NOMO-1 treated with dmso at 0.1 percent for 144 hours (cell line): ENCODE measurements around the gene TPRKB.
"Not testable (repeated sequence)": the region's sequence is repeated elsewhere in the genome, so short reads cannot be mapped to it uniquely, and the experiment has no call there.

ENCODE experiments used
- DNase-seq: peaks from one replicate; lab custom pipeline; 2025; ENCODE audit not compliant: unreplicated experiment; lab: John Stamatoyannopoulos, UW

Gene TPRKB

DNA sequence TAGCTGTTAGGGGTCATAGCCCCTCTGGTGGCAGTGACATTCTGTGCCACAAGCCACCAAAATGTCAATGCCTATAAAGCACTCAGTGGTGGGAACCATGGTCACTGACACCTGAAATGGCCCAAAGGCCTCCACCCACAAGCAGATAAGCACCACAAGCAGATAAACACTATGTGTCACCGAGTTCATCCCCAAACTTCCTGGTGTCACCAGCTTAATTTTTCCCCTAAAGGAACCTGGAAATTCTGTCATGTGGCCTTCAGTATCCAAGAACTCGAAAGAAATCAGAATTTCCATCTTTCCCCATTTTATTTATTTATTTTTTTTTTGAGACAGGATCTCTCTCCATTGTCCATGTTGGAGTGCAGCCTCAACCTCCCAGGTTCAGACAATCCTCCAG is 3.6 kb upstream of the TPRKB start:
- no peak for DNase-seq

DNA sequence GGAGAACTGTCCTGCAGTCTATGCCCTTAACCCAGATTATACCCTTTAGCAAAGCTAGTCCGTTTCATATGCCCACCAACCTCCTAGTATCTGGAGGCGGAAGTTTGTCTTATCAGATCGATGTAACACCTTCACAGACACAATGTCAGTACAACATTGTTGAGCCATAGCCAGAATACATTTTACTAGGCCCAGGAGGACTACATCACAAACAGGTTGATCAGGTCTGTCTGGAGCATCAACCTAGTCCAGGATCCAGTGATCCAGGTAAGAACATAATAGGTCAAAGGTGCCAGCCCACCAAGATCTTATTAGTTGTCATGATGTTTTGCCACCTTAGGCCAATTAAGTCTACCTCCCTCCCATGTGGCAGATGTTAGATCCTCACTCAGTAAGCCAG is 2.0 kb upstream of the TPRKB start:
- DNase-seq: no peak

DNA sequence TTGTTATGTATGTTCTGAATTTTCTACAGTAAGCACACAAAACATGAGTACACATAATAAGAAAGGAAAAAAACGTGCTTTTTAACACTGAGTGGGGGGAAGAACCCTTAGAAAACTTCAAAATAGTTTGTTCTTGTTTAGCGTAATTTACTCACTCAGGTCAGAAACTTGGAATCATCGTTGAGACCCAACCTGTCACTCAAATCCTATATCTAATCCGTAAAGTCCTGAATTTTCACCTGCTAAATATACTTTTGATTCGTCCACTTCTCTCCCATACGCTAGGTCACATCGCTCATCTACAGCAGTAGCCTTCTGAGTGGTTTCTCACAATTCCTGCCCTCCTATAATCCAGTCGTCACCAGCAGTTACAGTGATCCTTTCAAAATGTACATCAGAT is 767 bp downstream of the TPRKB start:
- no peak for DNase-seq

DNA sequence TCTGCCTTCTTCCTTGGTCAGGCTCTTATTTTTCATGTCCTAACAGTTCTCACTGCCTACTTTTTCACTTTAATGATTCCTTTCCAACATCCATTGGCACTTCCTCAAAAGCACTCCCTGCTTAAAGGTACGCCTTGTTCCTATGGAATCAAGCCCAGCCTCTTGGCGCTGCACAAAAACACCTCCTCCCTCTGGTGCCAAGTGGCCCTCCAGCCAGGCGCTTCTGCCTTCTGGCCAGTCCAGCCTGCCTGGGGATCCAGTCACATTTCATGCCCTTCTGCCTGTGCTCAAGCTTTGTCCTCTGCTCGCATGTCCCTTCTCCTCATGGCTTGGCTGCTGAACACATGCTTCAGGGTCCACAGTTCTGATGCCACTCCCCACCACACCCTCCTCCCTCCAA is 6.3 kb downstream of the TPRKB start:
- DNase-seq: no peak

DNA sequence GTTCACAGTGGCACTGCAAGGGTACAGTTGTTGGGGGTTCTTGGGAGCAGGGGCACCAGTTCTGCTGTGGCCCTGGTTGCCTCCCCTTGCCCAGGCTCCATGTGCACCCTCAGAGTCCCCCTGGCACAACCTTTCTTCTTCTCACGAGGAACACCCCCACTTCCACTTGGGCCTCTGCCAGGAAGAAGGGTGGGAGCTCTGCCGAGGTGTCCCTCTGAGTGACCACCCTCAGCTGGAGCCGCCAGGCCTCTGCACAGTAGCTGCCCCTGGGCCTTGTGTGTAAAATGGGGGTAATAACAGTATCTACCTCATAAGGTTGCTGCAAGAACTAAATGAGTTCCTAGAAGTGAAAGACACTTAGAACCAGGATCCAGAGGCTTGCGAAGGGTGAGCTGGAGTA is 8.4 kb downstream of the TPRKB start:
- no peak for DNase-seq

DNA sequence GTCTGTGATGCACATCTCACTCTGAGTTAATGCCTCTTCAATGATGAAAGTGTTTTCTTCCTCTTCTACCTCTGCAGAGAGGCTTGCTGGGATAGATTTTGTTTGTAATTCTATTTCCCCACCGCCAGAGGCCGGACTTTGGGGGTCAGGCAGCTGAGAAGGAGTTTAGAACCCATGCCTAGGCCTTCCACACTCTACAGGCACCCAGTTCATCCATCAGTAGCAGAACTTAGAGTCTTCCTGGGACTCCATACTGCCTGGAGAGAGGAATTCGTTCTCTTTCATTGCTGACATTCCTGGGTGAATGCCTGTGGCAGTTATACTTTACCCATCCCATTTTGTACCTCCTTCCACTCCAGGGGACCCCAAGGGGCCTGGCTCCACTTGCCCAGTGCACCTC is 9.1 kb downstream of the TPRKB start:
- no peak for DNase-seq

DNA sequence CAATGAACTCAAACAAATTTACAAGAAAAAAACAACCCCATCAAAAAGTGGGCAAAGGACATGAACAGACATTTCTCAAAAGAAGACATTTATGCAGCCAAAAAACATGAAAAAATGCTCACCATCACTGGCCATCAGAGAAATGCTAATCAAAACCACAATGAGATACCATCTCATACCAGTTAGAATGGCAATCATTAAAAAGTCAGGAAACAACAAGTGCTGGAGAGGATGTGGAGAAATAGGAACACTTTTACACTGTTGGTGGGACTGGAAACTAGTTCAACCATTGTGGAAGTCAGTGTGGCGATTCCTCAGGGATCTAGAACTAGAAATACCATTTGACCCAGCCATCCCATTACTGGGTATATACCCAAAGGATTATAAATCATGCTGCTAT is 10.5 kb downstream of the TPRKB start:
- not testable (repeated sequence) for DNase-seq

DNA sequence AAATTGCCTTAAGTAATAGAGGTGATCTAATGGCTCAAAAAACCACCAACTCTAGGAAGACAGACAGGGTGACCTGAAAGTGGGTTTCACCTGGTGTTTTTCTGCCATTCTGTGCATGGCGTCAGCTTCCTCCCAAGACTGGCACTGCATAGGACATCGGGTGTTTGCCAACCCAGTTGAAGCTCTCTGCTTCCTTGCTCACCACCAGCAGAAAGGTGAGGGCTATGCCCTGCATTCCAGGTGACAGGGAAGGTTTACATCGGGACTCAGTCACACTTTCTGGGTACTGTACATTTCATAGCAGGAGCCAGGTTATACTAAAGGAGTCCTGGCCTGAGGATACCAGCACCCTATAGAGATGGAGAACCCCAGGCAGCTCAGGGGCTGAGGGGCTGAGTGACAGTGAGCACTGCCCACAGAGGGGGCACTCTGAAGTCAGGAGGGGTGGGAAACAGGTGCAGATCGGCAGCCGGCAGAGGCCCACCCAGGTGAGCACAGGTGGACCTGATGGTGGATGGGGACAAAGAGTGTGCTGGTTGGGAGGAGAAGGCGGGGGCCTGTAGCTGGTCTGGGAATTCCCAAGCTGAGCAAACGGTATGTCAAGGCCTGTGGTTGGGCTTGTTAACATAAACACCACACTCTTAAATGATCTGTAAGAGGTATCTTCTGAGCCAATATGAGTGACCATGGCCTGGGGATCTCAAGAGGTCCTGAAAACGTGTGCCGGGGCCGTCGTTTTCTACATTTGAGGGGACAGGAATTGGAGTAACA is 18.1 kb downstream of the TPRKB start:
- no peak for DNase-seq

DNA sequence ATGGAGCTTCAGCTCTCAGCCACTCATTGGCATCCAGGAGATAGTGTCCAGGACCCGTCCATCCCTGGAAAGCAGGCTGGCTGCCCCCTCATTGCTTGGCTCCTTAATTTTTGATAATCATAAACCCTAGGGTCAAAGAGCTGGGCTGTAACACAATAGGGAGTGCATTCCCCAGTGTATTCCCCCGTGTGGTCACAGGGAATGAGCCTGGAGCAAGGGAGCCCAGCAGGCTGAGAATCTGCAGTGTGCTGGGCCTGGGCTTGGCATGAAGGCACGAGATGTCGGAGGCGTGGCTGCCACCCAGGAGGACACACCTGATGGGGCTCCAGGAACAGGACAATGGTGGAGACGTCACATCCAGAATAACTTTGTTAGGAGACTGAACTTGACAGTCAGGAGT is 18.7 kb downstream of the TPRKB start:
- no peak for DNase-seq

DNA sequence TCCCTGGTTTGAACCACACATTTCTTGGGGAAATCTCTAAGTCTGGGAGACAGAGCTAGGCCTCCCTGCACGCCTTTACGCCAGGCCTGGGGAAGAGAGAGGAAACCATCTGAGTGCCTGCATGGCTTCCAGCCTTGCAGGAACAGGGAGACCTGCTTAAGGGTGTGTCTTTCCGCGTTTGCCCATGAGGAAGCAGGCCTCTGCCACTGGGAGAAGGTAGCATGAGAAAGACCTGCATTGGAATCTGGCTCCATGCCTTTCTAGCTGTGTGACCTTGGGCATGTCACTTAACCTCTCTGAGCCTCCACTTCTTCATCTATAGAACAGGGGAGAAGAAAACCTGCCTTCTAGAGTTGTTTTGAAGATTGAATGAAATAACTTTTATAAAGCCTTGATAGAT is 19.4 kb downstream of the TPRKB start:
- DNase-seq: not testable (repeated sequence)

DNA sequence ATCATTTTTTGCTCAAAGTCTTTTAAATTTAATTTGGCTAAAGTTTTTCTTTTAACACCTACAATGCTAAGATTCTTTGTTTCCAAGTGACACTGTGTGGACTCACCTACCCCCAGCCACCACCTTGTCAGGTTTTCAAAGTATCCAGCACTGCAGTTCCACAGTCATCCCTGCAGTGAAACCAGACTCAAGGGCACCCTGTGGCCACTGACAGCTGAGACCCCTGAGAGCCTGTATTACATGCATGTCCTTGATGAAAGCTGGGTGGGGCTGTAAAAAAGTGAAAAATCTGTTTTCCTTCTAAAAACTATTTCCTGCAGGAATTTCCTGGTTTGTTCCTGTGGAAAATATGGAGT is 19.9 kb downstream of the TPRKB start:
- no peak for DNase-seq

DNA sequence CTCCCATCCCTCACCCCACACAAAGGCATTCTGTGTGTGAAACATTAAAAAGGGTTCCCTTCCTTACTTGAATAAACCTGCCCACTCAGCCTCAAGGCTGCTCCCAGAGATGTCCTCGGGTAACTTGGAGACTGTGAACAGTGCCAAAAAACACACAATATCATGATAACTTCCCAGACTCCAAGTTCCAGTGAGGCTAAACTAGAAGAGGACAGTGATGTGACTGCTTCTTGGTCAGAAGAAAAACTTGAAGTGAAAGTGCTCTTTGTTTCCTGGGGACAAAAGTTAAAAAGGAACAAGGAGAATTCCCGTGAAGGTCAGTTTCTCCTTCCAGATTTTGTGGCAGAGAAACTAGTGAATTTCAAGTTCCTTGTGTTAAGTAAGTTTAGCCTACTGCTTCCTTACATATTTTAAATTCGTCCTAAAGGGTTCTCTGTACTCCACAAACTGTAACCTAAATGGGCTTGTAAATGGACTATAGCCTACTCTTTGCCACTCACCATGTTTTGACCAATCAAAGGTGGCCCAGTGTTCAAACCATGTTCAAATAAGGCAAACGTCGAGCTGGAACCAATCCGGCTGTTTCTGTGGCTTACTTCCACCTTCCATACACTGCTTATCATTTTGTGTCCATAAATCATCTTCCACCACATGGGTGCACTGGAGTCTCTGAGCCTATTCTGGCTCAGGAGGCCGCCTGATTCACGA is 20.4 kb downstream of the TPRKB start:
- DNase-seq: peak; percentile 49

DNA sequence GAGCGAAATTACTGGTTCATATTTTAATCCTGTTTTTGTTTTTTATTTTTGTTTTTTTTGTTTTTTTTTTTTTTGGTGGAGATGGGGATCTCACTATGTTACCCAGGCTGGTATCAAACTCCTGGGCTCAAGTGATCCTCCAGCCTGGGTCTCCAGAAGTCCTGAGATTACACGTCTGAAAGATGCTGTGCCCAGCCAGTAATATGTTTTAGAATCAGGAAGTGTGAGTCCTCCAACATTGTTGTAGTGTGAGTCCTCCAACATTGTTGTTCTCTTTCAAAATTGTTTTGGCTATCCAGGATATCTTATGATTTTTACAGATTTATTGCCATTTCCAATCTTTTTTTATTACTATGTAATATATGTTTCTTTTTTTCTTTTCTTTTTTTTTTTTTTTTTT is 23.1 kb downstream of the TPRKB start:
- DNase-seq: no peak

DNA sequence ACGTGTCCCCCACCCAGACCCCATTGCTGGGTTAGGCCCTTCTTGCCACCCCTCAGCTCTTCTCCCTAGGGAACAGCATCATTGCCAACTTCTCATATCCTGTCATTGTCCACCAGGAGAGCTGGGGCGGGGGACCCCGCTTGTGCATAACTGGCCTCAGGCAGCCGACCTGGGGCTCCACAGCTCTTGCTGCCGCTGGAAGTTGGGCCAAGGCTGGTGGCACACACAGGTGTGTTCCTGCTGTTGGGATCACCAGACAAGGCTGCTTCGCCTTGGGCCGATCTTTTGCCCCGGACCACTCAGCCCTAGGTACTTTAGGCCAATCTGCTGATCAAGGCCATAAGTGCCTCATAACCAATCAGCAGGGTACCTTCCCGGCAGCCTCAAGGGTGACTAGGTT is 28.6 kb downstream of the TPRKB start:
- no peak for DNase-seq

DNA sequence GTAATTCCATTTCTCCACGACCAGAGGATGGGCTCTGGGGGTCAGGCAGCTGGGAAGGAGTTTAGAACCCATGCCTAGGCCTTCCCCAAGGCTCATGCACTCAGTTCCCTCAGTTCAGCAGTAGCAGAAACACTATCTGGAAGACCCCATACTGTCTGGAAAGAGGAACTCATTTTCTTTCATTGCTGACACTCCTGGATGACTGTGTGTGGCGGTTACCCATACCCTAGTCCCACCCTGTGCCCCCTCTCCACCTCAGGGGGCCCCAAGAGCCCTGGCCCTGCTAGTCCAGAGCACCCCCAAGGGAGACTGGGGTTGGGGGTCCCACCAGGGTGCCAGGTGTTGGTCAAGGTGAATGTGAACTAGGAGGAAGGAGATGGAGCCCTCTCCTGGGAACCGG is 29.5 kb downstream of the TPRKB start:
- no peak for DNase-seq

DNA sequence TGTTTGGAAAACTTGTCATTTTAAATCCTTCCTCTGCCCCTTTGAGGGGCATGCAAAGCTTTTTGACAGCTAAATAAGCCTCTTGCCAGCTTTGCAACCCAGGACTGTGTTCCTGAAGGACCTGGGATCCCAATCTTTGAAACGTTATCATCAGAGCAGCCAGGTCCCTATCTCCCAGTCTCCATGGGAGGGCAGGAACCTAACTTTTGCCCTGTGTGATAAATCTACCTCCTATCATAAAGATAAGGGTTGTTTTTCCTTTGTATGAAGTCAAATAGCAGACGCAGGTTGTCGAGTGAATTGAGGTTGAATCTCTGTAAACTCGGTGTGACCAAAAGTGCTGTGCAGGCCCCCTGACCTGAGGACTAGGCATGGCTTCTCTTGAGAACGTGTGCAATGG is 30.1 kb downstream of the TPRKB start:
- no peak for DNase-seq

DNA sequence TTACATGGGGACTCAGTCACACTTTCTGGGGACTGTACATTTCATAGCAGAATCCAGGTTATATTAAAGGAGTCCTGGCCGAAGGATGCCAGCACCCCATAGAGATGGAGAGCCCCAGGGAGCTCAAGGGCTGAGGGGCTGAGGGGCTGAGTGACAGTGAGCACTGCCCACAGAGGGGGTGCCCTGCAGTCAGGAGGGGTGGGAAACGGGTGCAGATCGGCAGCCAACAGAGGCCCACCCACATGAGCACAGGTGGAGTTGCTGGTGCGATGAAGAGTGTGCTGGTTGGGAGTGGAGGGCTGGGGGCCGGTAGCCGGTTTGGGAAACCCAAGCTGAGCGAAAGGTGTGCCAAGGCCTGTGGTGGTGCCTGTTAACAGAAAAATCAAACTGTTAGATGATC is 32.1 kb downstream of the TPRKB start:
- DNase-seq: no peak

DNA sequence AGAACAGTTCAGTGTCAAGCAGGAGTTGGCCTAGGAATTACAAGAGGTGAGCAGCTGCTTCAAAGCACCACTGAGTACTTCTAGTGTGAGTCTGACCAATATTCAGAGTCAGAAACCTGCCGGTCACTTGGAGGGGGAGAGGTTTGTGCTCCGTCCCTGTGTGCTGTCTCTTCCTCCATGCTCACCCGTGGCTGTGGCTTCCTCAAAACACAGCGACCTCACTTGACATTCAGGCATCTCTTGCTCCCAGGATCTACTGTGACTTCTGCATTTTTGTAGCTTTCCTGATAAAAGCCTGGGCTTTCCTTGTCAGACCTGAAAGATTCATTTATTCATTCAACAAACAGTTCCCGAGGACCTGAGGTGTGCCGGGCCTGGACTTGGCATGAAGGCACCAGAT is 32.9 kb downstream of the TPRKB start:
- DNase-seq: no peak

DNA sequence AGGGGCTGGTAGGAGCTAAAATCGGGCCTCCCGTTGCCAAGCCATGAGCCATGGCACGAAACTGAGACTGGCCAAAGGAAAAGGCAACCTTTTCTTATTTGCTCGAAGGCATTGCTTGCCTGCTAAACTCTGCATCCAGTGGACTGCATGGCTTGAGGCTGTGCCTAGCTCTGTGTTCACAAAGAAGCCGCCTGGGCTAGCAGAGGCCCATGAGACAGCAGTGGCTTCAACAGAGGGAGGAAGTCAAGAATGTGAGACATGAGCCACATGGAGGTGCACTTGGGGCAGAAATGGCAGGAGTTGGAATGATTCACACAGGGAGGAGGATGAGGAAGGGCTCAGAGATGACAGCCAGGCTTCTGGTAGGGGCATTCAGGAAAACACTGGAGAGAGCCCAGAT is 33.5 kb downstream of the TPRKB start:
- DNase-seq: no peak

DNA sequence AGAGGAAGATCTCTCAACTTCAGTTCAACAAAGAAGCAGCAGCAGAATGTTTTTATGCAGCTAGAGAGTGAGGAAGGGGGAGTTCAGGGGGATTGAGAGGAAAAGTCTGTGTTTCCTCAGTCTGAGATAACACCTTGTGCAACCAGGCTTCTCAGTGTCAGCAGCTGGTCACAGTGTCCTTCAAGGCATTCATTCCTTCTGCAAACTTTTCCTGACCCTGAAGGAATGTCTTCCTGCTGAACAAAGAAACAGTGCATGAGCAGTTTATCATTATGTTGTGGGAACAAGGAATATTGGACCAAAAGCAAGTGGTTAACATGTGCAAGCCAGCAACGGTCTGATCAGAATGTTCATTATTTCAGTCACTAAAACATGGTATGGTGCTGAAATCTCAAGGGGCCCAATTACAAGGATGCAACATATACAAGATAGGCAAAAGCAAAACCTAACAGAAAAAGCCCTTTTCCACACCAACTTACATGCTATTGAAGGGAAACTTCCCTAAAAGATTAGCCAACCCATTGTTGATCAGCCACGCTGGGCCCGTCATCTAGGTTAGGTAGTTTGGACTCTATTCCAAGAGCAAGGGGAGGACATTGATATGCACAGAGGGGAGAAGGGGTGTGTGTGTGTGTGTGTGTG is 34.2 kb downstream of the TPRKB start:
- not testable (repeated sequence) for DNase-seq

DNA sequence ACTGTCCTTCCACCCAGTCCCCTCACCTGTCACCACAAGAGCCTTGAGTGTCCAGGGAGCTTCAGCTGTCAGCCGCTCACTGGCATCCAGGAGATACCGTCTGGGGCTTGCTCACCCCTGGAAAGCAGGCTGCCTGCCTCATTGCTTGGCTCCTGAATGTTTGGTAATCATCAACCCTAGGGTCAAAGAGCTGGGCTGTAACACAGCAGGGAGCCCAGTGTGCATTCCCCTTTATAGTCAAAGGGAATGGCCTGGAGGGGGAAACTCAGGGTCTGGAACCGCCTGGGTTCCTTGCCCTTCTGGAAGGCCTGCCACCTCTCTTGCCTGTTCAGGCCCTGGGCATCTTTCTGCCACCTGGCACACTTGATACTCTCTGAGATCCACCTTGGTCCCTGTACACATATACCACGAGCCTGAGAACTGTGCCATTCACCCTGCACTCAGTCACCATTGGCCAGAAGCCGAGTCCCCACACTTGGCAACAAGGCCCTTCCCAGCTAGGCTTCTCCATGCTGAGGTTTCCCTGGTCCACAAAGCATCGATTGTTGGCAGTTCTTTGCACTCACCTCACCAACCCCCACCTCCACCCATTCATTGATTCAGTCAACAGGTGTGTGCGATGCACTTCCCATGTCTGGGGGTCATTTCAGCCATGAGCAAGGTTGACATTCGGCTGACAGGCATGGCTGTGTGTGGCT is 35.0 kb downstream of the TPRKB start:
- no peak for DNase-seq

DNA sequence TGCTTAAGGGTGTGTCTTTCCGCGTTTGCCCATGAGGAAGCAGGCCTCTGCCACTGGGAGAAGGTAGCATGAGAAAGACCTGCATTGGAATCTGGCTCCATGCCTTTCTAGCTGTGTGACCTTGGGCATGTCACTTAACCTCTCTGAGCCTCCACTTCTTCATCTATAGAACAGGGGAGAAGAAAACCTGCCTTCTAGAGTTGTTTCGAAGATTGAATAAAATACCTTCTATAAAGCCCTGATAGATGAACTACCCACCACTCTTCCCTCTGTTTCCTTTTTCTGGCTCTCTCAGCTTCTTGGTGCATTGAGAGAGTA is 35.7 kb downstream of the TPRKB start:
- not testable (repeated sequence) for DNase-seq
